ENCODE results near the gene COL23A1.

- TF ChIP-seq CTCF (IDR thresholded peaks at IDR 0.05) (peak; percentile 73), EZH2 (IDR thresholded peaks at IDR 0.05; ENCODE audit: borderline replicate concordance, insufficient read depth, low read depth, low read length, poor library complexity, severe bottlenecking) (no peak)
Observed at GRCh38 chr5:178279723-178280438, 310.3 kb downstream of the COL23A1 start.

All from B cell (primary cell).